Upper lobe of right lung (tissue), 1 donor: ENCODE data around the gene RNF213. TPM values are rescaled to one million over a fixed set of nuclear protein-coding genes. Genes with fewer than 3 reads are reported as not detected.
A peak's percentile ranks its signal among the peaks of the same experiment; 100 is the strongest.

Experiments
- ATAC-seq: fragments of 200-7000 bp; cut with Tn5 transposase; one replicate; pipeline ENCODE4 v1.9.1; 2020; ENCODE audit warnings: mild to moderate bottlenecking, moderate library complexity
- DNase-seq: peaks from one replicate; pipeline ENCODE4 v3.0.0-alpha.2; 2020
- H3K27ac ChIP-seq: fragments of 200-600 bp; one replicate; pipeline ENCODE4 v1.8.0; 2022
- H3K27me3 ChIP-seq: fragments of 200-600 bp; one replicate; pipeline ENCODE4 v1.8.0; 2022; ENCODE audit warnings: mild to moderate bottlenecking
- H3K36me3 ChIP-seq: fragments of 200-600 bp; one replicate; pipeline ENCODE4 v1.8.0; 2022
- H3K4me1 ChIP-seq: fragments of 200-600 bp; one replicate; pipeline ENCODE4 v1.8.0; 2022
- H3K4me3 ChIP-seq: fragments of 200-600 bp; one replicate; pipeline ENCODE4 v1.8.0; 2022; ENCODE audit warnings: mild to moderate bottlenecking
- H3K9me3 ChIP-seq: fragments of 200-600 bp; one replicate; pipeline ENCODE4 v1.8.0; 2022
- CTCF ChIP-seq: fragments of 200-600 bp; IDR thresholded peaks from one replicate; pipeline ENCODE4 v1.8.0; 2022; ENCODE audit warnings: antibody characterized with exemption
- intact Hi-C: fragments of 100-400 bp; cut with DNase I; formaldehyde crosslinking; loops from one replicate; pipeline ENCODE4 v1.11.0; 2022
- total RNA-seq: library from RNA; stranded (reverse); fragmentation: NEBNext Ultra II Directional; extraction: Animal tissue kit (Norgen Biotek cat#: 25700); gene quantifications from one replicate; pipeline ENCODE4 v1.2.1, GENCODE V29; 2021
- donor health status: DM: no; HTN: yes; CAD: no; lungs with severe emphysema.

Gene RNF213
- total RNA-seq, 1 donor from 2014 or later: 236 TPM

GRCh38 chr17:80291691-80292487 lies 31.2 kb downstream of the RNF213 start:
- Histone ChIP-seq H3K4me1 (no peaks in the 10 kb centered on the region), H3K36me3 (peaks cover 89% of the 10 kb centered on the region), H3K27ac (no peak overlapping the region), H3K9me3 (no peaks in the 10 kb centered on the region), H3K27me3 (no peaks in the 10 kb centered on the region), H3K4me3 (no peak overlapping the region)
- ATAC-seq: no peak
- no peak for DNase-seq
- intact Hi-C loops: no loop called here
- TF ChIP-seq CTCF: no peak

GRCh38 chr17:80292521-80292971 lies 31.9 kb downstream of the RNF213 start:
- no peak for ATAC-seq
- H3K4me1 ChIP-seq: no peaks in the 10 kb centered on the region
- H3K9me3 ChIP-seq: no peaks in the 10 kb centered on the region
- peaks cover 95% of the 10 kb centered on the region for H3K36me3 ChIP-seq
- no peak overlapping the region for H3K4me3 ChIP-seq
- intact Hi-C loops: no loop called here
- no peaks in the 10 kb centered on the region for H3K27me3 ChIP-seq
- H3K27ac ChIP-seq: no peak overlapping the region
- no peak for DNase-seq
- peak; percentile 5 for TF ChIP-seq CTCF

- peak; percentile 70 for ATAC-seq
- H3K4me1 ChIP-seq: no peaks in the 10 kb centered on the region
- no peak for DNase-seq
- no peak overlapping the region for H3K4me3 ChIP-seq
- H3K27ac ChIP-seq: no peak overlapping the region
- H3K36me3 ChIP-seq: peaks cover 95% of the 10 kb centered on the region
- H3K27me3 ChIP-seq: no peaks in the 10 kb centered on the region
- TF ChIP-seq CTCF: no peak
- intact Hi-C loops: no loop called here
- no peaks in the 10 kb centered on the region for H3K9me3 ChIP-seq
Measured at GRCh38 chr17:80294210-80294609, 33.6 kb downstream of the RNF213 start.

GRCh38 chr17:80294653-80295052 lies 34.0 kb downstream of the RNF213 start:
- ATAC-seq (no peak), DNase-seq (no peak)
- Histone ChIP-seq H3K27me3 (no peaks in the 10 kb centered on the region), H3K27ac (no peak overlapping the region), H3K9me3 (no peaks in the 10 kb centered on the region), H3K4me1 (no peaks in the 10 kb centered on the region), H3K36me3 (peaks cover 96% of the 10 kb centered on the region), H3K4me3 (no peak overlapping the region)
- intact Hi-C loops: no loop called here
- TF ChIP-seq CTCF: no peak

GRCh38 chr17:80295146-80295545 lies 34.5 kb downstream of the RNF213 start:
- ATAC-seq (no peak), DNase-seq (no peak)
- H3K4me1 ChIP-seq: no peaks in the 10 kb centered on the region
- no peaks in the 10 kb centered on the region for H3K27me3 ChIP-seq
- intact Hi-C loops: no loop called here
- no peak overlapping the region for H3K27ac ChIP-seq
- H3K36me3 ChIP-seq: peaks cover 96% of the 10 kb centered on the region
- H3K4me3 ChIP-seq: no peak overlapping the region
- no peaks in the 10 kb centered on the region for H3K9me3 ChIP-seq
- no peak for TF ChIP-seq CTCF
